Measurements from ENCODE around the gene CNTNAP2.

Gene CNTNAP2

GRCh38 chr7:148079206-148080080 lies 1962.8 kb downstream of the CNTNAP2 start:
- H3K4me3 ChIP-seq (ENCODE audit: control insufficient read depth, low read depth, low read length) = no peak overlapping the region
- TF ChIP-seq CTCF (conservative IDR thresholded peaks at IDR 0.05; ENCODE audit: control insufficient read depth, insufficient read depth, low read depth, low read length) = no peak
- DNase-seq (ENCODE audit: low read depth) = no peak

GRCh38 chr7:148083448-148083847 lies 1966.8 kb downstream of the CNTNAP2 start:
- no peak for DNase-seq (ENCODE audit: low read depth)
- no peak overlapping the region for H3K4me3 ChIP-seq (ENCODE audit: control insufficient read depth, low read depth, low read length)
- TF ChIP-seq CTCF (conservative IDR thresholded peaks at IDR 0.05; ENCODE audit: control insufficient read depth, insufficient read depth, low read depth, low read length) = no peak

GRCh38 chr7:148084138-148084537 lies 1967.5 kb downstream of the CNTNAP2 start:
- peak; percentile 50 for TF ChIP-seq CTCF (conservative IDR thresholded peaks at IDR 0.05; ENCODE audit: control insufficient read depth, insufficient read depth, low read depth, low read length)
- DNase-seq (ENCODE audit: low read depth) = peak; percentile 35
- no peak overlapping the region for H3K4me3 ChIP-seq (ENCODE audit: control insufficient read depth, low read depth, low read length)

- no peak for DNase-seq (ENCODE audit: low read depth)
- TF ChIP-seq CTCF (conservative IDR thresholded peaks at IDR 0.05; ENCODE audit: control insufficient read depth, insufficient read depth, low read depth, low read length) = no peak
- H3K4me3 ChIP-seq (ENCODE audit: control insufficient read depth, low read depth, low read length) = no peak overlapping the region
These were observed 1975.3 kb downstream of the CNTNAP2 start for GRCh38 chr7:148091882-148092281.

GRCh38 chr7:148093375-148094166 lies 1977.0 kb downstream of the CNTNAP2 start:
- no peak overlapping the region for H3K4me3 ChIP-seq (ENCODE audit: control insufficient read depth, low read depth, low read length)
- no peak for TF ChIP-seq CTCF (conservative IDR thresholded peaks at IDR 0.05; ENCODE audit: control insufficient read depth, insufficient read depth, low read depth, low read length)
- DNase-seq (ENCODE audit: low read depth) = no peak

- TF ChIP-seq CTCF (conservative IDR thresholded peaks at IDR 0.05; ENCODE audit: control insufficient read depth, insufficient read depth, low read depth, low read length) = no peak
- DNase-seq (ENCODE audit: low read depth) = no peak
These were observed 1978.5 kb downstream of the CNTNAP2 start for GRCh38 chr7:148095066-148095465.

More at GRCh38 chr7:148095066-148095465, 1978.5 kb downstream of the CNTNAP2 start:
- no peak overlapping the region for H3K4me3 ChIP-seq (ENCODE audit: control insufficient read depth, low read depth, low read length)

Data from fibroblast of mammary gland (primary cell).